PC-3 (cell line): ENCODE results near the gene TXNDC16.

Experiments
- EZH2 ChIP-seq: fragments of 300-600 bp; sonication (generic); IDR thresholded peaks from one replicate; pipeline ENCODE4 v1.6.1; 2017; ENCODE audit warnings: antibody characterized with exemption, mild to moderate bottlenecking, low read length; ENCODE audit not compliant: unreplicated experiment
- TF ChIP-seq, protein P1 (sequence below): fragments of 300-600 bp; sonication (generic); conservative IDR thresholded peaks from 2 replicates; pipeline ENCODE4 v1.5.1; 2017; ENCODE audit warnings: antibody characterized with exemption, low read depth, mild to moderate bottlenecking, low read length

GRCh38 chr14:52538623-52539022 lies 13.7 kb downstream of the TXNDC16 start:
- TF ChIP-seq, protein P1, sequence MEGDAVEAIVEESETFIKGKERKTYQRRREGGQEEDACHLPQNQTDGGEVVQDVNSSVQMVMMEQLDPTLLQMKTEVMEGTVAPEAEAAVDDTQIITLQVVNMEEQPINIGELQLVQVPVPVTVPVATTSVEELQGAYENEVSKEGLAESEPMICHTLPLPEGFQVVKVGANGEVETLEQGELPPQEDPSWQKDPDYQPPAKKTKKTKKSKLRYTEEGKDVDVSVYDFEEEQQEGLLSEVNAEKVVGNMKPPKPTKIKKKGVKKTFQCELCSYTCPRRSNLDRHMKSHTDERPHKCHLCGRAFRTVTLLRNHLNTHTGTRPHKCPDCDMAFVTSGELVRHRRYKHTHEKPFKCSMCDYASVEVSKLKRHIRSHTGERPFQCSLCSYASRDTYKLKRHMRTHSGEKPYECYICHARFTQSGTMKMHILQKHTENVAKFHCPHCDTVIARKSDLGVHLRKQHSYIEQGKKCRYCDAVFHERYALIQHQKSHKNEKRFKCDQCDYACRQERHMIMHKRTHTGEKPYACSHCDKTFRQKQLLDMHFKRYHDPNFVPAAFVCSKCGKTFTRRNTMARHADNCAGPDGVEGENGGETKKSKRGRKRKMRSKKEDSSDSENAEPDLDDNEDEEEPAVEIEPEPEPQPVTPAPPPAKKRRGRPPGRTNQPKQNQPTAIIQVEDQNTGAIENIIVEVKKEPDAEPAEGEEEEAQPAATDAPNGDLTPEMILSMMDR: no peak
- TF ChIP-seq EZH2: no peak
